HEK293 (cell line): ENCODE measurements around the gene FXN.

Experiments used
- CTCF ChIA-PET: fragments of 350-600 bp; formaldehyde crosslinking; extraction: SDS; loops from one replicate; lab custom pipeline; 2021; ENCODE audit warnings: antibody characterized with exemption; lab: Yijun Ruan, JAX
- POLR2A ChIA-PET: fragments of 300-600 bp; formaldehyde crosslinking; extraction: SDS; loops from one replicate; lab custom pipeline; 2020; ENCODE audit warnings: antibody characterized with exemption, inconsistent platforms; lab: Yijun Ruan, JAX
- H3K27ac ChIP-seq: fragments of 200-500 bp; sonication (Bioruptor generic); 2 replicates; pipeline ENCODE4 v1.5.1; 2014; ENCODE audit warnings: low read depth, low read length, control low read depth, inconsistent platforms; ENCODE audit errors: extremely low read depth
- H3K36me3 ChIP-seq, 2 experiments: fragments of 200-500 bp in 1 of 2; sonication (Bioruptor generic) in 1 of 2; 1 replicate in 1 of 2; 2 replicates in 1 of 2; pipeline ENCODE4 v1.5.1; 2014 to 2017; ENCODE audit warnings: inconsistent platforms in 2 of 2, low read length in 2 of 2; ENCODE audit not compliant: control insufficient read depth in 2 of 2, insufficient read depth in 1 of 2
- H3K4me1 ChIP-seq: fragments of 200-500 bp; sonication (Bioruptor generic); 2 replicates; pipeline ENCODE4 v1.5.1; 2014; ENCODE audit warnings: mild to moderate bottlenecking, low read length, inconsistent platforms; ENCODE audit not compliant: control insufficient read depth, insufficient read depth
- H3K4me3 ChIP-seq: 2 replicates; pipeline ENCODE4 v1.5.1; 2011; ENCODE audit warnings: low read depth, mild to moderate bottlenecking, control low read depth, low read length, moderate library complexity
- H3K9me3 ChIP-seq: fragments of 200-500 bp; sonication (Bioruptor generic); 2 replicates; pipeline ENCODE4 v1.5.1; 2014; ENCODE audit warnings: low read depth, low read length, inconsistent platforms; ENCODE audit not compliant: control insufficient read depth, insufficient read depth
- HOXC10 ChIP-seq: sonication (generic); formaldehyde crosslinking; IDR thresholded peaks from 2 replicates; pipeline ENCODE4 v1.8.1; 2023; ENCODE audit warnings: mild to moderate bottlenecking, missing genetic modification reagents
- HOXD13 ChIP-seq: sonication (generic); formaldehyde crosslinking; IDR thresholded peaks from 2 replicates; pipeline ENCODE4 v1.8.0; 2022; ENCODE audit warnings: missing genetic modification reagents, borderline replicate concordance
- MYNN ChIP-seq: fragments of 450-650 bp; formaldehyde crosslinking; IDR thresholded peaks from 2 replicates; pipeline ENCODE4 v1.5.1; 2016; ENCODE audit warnings: missing biosample characterization, missing genetic modification characterization, borderline replicate concordance
- OSR2 ChIP-seq: fragments of 450-650 bp; formaldehyde crosslinking; IDR thresholded peaks from 2 replicates; pipeline ENCODE4 v1.5.1; 2016; ENCODE audit warnings: missing biosample characterization, missing genetic modification characterization
- SP7 ChIP-seq: fragments of 450-650 bp; formaldehyde crosslinking; IDR thresholded peaks from 2 replicates; pipeline ENCODE4 v1.5.1; 2016; ENCODE audit warnings: missing biosample characterization, missing genetic modification characterization
- ZEB2 ChIP-seq: fragments of 450-650 bp; formaldehyde crosslinking; IDR thresholded peaks from 2 replicates; pipeline ENCODE4 v1.5.1; 2016; ENCODE audit warnings: missing biosample characterization, missing genetic modification characterization
- ZNF140 ChIP-seq: fragments of 450-650 bp; formaldehyde crosslinking; IDR thresholded peaks from 2 replicates; pipeline ENCODE4 v1.5.1; 2016; ENCODE audit warnings: missing biosample characterization, missing genetic modification characterization
- ZNF2 ChIP-seq: fragments of 450-650 bp; formaldehyde crosslinking; IDR thresholded peaks from 2 replicates; pipeline ENCODE4 v1.5.1; 2016; ENCODE audit warnings: missing biosample characterization, missing genetic modification characterization
- ZNF335 ChIP-seq: fragments of 450-650 bp; formaldehyde crosslinking; conservative IDR thresholded peaks from 2 replicates; pipeline ENCODE4 v1.5.1; 2016; ENCODE audit warnings: missing biosample characterization, missing genetic modification characterization
- ZNF514 ChIP-seq: fragments of 450-650 bp; formaldehyde crosslinking; IDR thresholded peaks from 2 replicates; pipeline ENCODE4 v1.5.1; 2016; ENCODE audit warnings: missing biosample characterization, missing genetic modification characterization
- ZNF548 ChIP-seq: fragments of 450-650 bp; formaldehyde crosslinking; IDR thresholded peaks from 2 replicates; pipeline ENCODE4 v1.5.1; 2016; ENCODE audit warnings: missing biosample characterization, missing genetic modification characterization
- ZNF571 ChIP-seq: fragments of 450-650 bp; formaldehyde crosslinking; IDR thresholded peaks from 2 replicates; pipeline ENCODE4 v1.5.0; 2017; ENCODE audit warnings: missing biosample characterization, missing genetic modification characterization
- ZNF660 ChIP-seq: fragments of 450-650 bp; IDR thresholded peaks from 2 replicates; pipeline ENCODE4 v1.5.1; 2018; ENCODE audit warnings: missing biosample characterization, mild to moderate bottlenecking, missing genetic modification characterization
- ZNF707 ChIP-seq: fragments of 450-650 bp; formaldehyde crosslinking; IDR thresholded peaks from 2 replicates; pipeline ENCODE4 v1.5.1; 2016; ENCODE audit warnings: missing biosample characterization, missing genetic modification characterization
- ZNF768 ChIP-seq: fragments of 450-650 bp; formaldehyde crosslinking; IDR thresholded peaks from 2 replicates; pipeline ENCODE4 v1.5.1; 2018; ENCODE audit warnings: missing biosample characterization, mild to moderate bottlenecking, missing genetic modification characterization
- ZSCAN30 ChIP-seq: fragments of 450-650 bp; IDR thresholded peaks from 2 replicates; pipeline ENCODE4 v1.5.1; 2018; ENCODE audit warnings: missing biosample characterization, mild to moderate bottlenecking, missing genetic modification characterization, moderate library complexity
- TF ChIP-seq, protein P1 (sequence below): fragments of 450-650 bp; formaldehyde crosslinking; IDR thresholded peaks from 2 replicates; pipeline ENCODE4 v1.5.1; 2017; ENCODE audit warnings: missing biosample characterization, missing genetic modification characterization
- TF ChIP-seq, protein P2 (sequence below): fragments of 450-650 bp; IDR thresholded peaks from 2 replicates; pipeline ENCODE4 v1.5.1; 2018; ENCODE audit warnings: missing biosample characterization, mild to moderate bottlenecking, missing genetic modification characterization
- TF ChIP-seq, protein P3 (sequence below): fragments of 450-650 bp; formaldehyde crosslinking; IDR thresholded peaks from 2 replicates; pipeline ENCODE4 v1.5.1; 2016; ENCODE audit warnings: missing biosample characterization, missing genetic modification characterization

Gene FXN

DNA sequence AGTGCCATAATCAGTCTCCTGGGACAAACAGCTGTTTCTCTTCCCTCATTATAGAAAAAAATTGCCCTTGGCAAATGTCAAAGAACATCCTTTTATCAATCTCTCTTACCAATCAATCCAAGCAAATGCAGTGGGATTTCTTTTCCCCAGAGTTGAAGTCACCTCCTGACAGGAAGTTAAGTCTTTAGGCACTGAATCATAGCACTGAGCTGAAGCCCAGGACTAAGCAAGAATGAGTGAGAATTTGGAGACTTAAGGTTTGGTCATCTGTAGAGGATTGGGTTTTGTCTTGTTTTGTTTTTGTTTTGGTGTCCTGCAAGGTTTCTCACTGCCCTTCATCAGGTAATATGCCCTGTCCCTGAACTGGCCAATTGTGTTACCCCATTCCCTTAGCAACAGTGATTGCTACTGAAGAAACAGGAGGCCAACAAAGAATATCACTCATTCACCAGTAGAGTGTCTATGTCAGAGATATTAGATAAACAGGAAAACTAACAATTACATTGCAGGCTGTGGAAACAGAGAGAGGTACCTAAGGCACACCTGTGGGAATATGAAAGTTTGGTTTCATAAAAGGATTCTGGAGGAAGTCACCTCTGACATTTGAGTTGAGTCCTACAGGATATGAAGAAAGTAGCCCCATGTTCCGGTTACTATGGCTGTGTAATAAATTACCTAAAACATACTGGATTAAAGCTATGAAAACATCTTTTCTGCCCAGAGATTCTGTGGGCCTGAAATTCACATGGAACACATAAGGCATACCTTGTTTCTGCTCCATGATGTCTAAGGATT, 4.5 kb upstream of the FXN start:
- H3K4me3 ChIP-seq = no peak overlapping the region
- POLR2A ChIA-PET = no interaction called here
- H3K36me3 ChIP-seq = no peaks in the 10 kb centered on the region
- H3K27ac ChIP-seq = no peak overlapping the region
- CTCF ChIA-PET = interaction anchor here (0.6 kb wide), 3 partner anchors 157 to 434 kb away, joined by 3 read pairs; no protein-coding TSS in a partner anchor
- no peak for TF ChIP-seq ZNF2 (tag by site-specific recombination)
- TF ChIP-seq, protein P1, sequence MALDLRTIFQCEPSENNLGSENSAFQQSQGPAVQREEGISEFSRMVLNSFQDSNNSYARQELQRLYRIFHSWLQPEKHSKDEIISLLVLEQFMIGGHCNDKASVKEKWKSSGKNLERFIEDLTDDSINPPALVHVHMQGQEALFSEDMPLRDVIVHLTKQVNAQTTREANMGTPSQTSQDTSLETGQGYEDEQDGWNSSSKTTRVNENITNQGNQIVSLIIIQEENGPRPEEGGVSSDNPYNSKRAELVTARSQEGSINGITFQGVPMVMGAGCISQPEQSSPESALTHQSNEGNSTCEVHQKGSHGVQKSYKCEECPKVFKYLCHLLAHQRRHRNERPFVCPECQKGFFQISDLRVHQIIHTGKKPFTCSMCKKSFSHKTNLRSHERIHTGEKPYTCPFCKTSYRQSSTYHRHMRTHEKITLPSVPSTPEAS = no peak
- no peak for TF ChIP-seq OSR2 (tag by site-specific recombination)
- no peak for TF ChIP-seq HOXD13 (CRISPR knock-in tag)
- TF ChIP-seq, all 188 proteins: peak for 0
- no peaks in the 10 kb centered on the region for H3K4me1 ChIP-seq
- no peaks in the 10 kb centered on the region for H3K9me3 ChIP-seq

DNA sequence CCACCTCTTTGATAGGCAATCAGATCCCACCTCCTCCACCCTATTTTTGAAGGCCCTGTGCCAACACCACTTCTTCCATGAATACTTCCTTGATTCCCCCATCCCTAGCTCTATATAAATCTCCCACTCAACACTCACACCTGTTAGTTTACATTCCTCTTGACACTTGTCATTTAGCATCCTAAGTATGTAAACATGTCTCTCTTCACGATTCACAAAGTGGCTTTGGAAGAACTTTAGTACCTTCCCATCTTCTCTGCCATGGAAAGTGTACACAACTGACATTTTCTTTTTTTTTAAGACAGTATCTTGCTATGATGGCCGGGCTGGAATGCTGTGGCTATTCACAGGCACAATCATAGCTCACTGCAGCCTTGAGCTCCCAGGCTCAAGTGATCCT, 1.5 kb upstream of the FXN start:
- H3K4me3 ChIP-seq = no peak overlapping the region
- no peaks in the 10 kb centered on the region for H3K4me1 ChIP-seq
- CTCF ChIA-PET = interaction anchor here (0.6 to 1.6 kb wide), 4 partner anchors 11 to 895 kb away, joined by 3 to 6 read pairs (median 4); no protein-coding TSS in a partner anchor
- no peaks in the 10 kb centered on the region for H3K36me3 ChIP-seq
- POLR2A ChIA-PET = interaction anchor here (0.6 kb wide), 1 partner anchor 36 kb away, joined by 3 read pairs; no protein-coding TSS in a partner anchor
- no peaks in the 10 kb centered on the region for H3K9me3 ChIP-seq
- H3K27ac ChIP-seq = no peak overlapping the region
- no peak for TF ChIP-seq ZNF548
- TF ChIP-seq MYNN (tag by site-specific recombination) = no peak

DNA sequence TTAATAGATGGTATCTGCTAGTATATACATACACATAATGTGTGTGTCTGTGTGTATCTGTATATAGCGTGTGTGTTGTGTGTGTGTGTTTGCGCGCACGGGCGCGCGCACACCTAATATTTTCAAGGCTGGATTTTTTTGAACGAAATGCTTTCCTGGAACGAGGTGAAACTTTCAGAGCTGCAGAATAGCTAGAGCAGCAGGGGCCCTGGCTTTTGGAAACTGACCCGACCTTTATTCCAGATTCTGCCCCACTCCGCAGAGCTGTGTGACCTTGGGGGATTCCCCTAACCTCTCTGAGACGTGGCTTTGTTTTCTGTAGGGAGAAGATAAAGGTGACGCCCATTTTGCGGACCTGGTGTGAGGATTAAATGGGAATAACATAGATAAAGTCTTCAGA, 757 bp downstream of the FXN start:
- TF ChIP-seq ZNF571 (no peak), ZNF768 (tag by site-specific recombination) (peak; percentile 78; the same call in 1 of the 2 replicates), HOXC10 (CRISPR knock-in tag) (no peak), ZNF335 (0 out of 2 replicates have a peak, but pooled peaks have one; percentile 24)
- TF ChIP-seq, protein P2, sequence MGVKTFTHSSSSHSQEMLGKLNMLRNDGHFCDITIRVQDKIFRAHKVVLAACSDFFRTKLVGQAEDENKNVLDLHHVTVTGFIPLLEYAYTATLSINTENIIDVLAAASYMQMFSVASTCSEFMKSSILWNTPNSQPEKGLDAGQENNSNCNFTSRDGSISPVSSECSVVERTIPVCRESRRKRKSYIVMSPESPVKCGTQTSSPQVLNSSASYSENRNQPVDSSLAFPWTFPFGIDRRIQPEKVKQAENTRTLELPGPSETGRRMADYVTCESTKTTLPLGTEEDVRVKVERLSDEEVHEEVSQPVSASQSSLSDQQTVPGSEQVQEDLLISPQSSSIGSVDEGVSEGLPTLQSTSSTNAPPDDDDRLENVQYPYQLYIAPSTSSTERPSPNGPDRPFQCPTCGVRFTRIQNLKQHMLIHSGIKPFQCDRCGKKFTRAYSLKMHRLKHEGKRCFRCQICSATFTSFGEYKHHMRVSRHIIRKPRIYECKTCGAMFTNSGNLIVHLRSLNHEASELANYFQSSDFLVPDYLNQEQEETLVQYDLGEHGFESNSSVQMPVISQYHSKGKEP (tag by site-specific recombination) = no peak
- Histone ChIP-seq H3K4me3 (peak overlapping the region; percentile 80), H3K36me3 (no peaks in the 10 kb centered on the region; a peak in 1 of 3 replicates), H3K9me3 (no peaks in the 10 kb centered on the region), H3K27ac (peak overlapping the region; percentile 54; the same call in 1 of the 2 replicates), H3K4me1 (no peaks in the 10 kb centered on the region)
- ChIA-PET POLR2A (interaction anchor here (1.0 kb wide), 1 partner anchor 157 kb away, joined by 3 read pairs; no protein-coding TSS in a partner anchor), CTCF (interaction anchor here (0.6 to 2.0 kb wide), 15 partner anchors 11 to 603 kb away, joined by 3 to 10 read pairs (median 4); no protein-coding TSS in a partner anchor)

DNA sequence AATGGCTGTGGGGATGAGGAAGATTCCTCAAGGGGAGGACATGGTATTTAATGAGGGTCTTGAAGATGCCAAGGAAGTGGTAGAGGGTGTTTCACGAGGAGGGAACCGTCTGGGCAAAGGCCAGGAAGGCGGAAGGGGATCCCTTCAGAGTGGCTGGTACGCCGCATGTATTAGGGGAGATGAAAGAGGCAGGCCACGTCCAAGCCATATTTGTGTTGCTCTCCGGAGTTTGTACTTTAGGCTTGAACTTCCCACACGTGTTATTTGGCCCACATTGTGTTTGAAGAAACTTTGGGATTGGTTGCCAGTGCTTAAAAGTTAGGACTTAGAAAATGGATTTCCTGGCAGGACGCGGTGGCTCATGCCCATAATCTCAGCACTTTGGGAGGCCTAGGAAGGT, 1.2 kb downstream of the FXN start:
- CTCF ChIA-PET = interaction anchor here (0.7 to 2.0 kb wide), 7 partner anchors 13 to 406 kb away, joined by 3 to 10 read pairs (median 4); no protein-coding TSS in a partner anchor
- no peaks in the 10 kb centered on the region; a peak in 1 of 3 replicates for H3K36me3 ChIP-seq
- POLR2A ChIA-PET = no interaction called here
- no peaks in the 10 kb centered on the region for H3K9me3 ChIP-seq
- H3K27ac ChIP-seq = no peak overlapping the region
- H3K4me1 ChIP-seq = no peaks in the 10 kb centered on the region
- H3K4me3 ChIP-seq = peak overlapping the region; percentile 80
- TF ChIP-seq ZSCAN30 (tag by site-specific recombination) (no peak), ZNF660 (tag by site-specific recombination) (no peak), ZNF514 (tag by site-specific recombination) (no peak), ZNF707 (tag by site-specific recombination) (no peak), ZEB2 (no peak), ZNF140 (no peak), SP7 (tag by site-specific recombination) (no peak), HOXC10 (CRISPR knock-in tag) (no peak)
- TF ChIP-seq, protein P3, sequence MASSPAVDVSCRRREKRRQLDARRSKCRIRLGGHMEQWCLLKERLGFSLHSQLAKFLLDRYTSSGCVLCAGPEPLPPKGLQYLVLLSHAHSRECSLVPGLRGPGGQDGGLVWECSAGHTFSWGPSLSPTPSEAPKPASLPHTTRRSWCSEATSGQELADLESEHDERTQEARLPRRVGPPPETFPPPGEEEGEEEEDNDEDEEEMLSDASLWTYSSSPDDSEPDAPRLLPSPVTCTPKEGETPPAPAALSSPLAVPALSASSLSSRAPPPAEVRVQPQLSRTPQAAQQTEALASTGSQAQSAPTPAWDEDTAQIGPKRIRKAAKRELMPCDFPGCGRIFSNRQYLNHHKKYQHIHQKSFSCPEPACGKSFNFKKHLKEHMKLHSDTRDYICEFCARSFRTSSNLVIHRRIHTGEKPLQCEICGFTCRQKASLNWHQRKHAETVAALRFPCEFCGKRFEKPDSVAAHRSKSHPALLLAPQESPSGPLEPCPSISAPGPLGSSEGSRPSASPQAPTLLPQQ (tag by site-specific recombination) = no peak
